Stromal cell of bone marrow (primary cell): ENCODE results near the gene ZNF177.

Experiments used
- DNase-seq: peaks from one replicate; pipeline ENCODE4 v3.0.0-alpha.2; 2012; ENCODE audit warnings: low read depth

Gene ZNF177

DNA sequence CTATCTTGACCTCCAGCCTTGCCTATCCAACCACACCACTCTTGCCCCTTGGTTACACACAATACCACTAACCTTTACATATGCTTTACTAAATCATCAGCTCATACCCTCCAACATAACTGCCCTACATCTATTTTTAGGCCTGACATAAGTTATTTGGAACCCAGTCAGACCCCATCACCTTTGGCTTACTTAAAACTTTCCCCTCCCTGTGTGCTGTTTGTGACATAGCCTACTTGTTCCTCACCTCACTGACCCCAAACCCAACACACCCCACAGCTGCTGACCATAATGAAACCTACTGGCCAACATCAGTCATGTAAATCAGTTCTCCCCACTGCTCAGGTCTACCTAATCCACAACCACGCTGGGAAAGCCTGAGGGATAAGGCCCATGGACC lies 67.6 kb downstream of the ZNF177 start:
- DNase-seq = no peak

DNA sequence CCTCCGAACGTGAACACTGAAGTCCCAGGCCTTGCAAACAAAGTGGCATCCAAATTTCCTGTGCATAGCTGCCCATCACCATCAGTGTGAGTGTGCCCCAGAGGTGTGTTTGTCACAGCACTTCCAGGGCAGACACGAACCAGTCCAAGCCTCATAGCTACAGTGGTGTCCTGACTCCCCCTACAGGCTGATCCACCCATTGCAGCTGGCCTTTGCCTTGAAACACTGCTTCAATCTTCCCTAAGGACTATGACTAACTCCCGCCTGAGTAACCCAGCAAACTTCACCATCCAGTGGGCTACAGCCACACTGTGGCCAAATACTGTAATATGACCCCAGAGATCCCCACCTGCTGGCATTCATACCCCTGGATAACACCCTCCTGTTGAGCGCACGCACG lies 68.7 kb downstream of the ZNF177 start:
- no peak for DNase-seq
